Measurements from ENCODE around the gene SMPX.

DNA sequence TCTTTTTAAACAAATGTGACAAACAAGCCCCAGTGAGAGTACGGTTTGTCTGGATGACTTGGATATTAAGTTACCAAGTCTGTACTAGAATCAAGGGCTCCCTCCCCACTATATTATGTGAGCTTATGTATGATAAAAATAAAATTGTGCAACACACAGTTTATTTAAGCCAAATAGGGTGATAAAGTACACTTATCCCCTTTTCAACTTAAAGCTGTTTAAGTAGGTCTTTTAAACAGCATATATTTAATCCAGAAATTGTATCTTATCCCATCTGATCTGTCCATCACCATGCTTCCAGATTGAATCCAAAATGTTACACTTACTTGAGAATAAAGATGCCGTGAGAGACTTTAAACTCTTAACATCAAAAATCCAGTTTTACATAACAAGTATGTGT is 97.8 kb downstream of the SMPX start:
- TF ChIP-seq, protein P1, sequence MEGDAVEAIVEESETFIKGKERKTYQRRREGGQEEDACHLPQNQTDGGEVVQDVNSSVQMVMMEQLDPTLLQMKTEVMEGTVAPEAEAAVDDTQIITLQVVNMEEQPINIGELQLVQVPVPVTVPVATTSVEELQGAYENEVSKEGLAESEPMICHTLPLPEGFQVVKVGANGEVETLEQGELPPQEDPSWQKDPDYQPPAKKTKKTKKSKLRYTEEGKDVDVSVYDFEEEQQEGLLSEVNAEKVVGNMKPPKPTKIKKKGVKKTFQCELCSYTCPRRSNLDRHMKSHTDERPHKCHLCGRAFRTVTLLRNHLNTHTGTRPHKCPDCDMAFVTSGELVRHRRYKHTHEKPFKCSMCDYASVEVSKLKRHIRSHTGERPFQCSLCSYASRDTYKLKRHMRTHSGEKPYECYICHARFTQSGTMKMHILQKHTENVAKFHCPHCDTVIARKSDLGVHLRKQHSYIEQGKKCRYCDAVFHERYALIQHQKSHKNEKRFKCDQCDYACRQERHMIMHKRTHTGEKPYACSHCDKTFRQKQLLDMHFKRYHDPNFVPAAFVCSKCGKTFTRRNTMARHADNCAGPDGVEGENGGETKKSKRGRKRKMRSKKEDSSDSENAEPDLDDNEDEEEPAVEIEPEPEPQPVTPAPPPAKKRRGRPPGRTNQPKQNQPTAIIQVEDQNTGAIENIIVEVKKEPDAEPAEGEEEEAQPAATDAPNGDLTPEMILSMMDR (IDR thresholded peaks at IDR 0.05; ENCODE audit: insufficient read depth, low read length, poor library complexity, severe bottlenecking), result no peak
- TF ChIP-seq EZH2phosphoT487 (conservative IDR thresholded peaks at IDR 0.05; ENCODE audit: low read length), result no peak
